Endometrial microvascular endothelial cells (primary cell): ENCODE measurements around the gene TMEM236. TPM values are rescaled to one million over a fixed set of nuclear protein-coding genes. Genes with fewer than 3 reads are reported as not detected.

Source experiments
- in situ Hi-C: cut with HindIII; loops from 2 replicates; pipeline ENCODE4 v1.10.0; 2017; ENCODE audit warnings: low sequenced_read_pairs, low pct_unique_long_range_greater_than_20kb; ENCODE audit errors: inconsistent ontology term
- total RNA-seq: library from RNA; depleted of rRNA; stranded (reverse); fragments of >200 nt; gene quantifications from one replicate; pipeline ENCODE4 v1.2.3, GENCODE V29; 2015; ENCODE audit errors: inconsistent ontology term

The TMEM236 gene
- total RNA-seq, 1 donor from 2014 or later: not detected

DNA sequence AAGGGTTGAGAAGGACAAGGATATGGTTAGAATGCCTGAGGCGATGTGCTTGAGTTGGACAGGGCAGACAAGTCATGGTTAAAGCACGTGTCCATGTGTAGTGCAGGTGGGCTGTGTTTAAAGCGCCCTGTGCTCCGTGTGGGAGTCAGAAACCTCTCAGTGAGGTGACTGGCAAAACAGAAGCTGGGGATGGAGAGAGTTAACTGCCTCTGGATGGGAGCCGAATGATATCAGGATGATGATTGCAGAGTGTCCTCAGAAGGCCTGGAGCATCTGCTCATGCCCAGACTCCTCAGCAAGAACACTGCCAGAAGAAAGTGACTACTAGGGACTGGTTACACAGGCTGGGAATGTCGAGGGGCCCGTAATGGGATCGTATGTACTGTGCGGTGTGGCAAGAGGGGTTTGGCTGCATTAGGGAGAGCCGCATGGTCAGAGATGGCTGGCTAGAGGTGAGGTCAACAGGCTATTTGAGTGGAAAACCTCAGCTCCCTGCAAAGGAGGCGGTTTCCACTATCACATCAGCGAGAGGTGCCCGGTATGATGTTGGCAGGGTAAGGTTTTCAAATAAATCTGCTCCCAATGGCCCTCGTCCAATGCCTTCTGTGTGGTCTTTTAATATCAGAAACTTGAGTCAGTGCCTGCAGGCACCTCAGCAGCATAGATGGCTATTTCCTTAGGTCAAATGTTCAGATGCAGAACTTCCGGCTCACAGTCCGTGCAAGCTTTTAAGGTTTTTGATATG lies 31.1 kb downstream of the TMEM236 start:
- in situ Hi-C loops: no loop called here

DNA sequence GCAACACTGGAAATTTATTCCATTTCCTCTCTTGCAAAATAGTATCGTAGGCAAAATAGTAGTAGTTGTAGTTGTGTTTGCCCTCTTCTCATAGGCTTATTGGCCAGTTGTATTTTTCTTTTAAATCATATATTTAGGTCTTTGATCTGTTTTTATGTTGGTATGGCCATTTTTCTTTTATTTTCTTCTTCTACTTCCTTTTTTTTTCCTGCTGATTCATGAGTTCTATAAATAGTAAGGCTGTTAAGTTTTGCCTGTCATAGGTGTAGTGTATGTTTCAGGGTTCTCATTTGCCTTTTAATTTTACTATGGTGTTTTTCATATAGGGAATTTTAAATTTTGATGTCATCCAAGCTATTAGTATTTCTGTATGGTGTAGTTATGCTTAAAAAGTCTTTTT lies 31.8 kb downstream of the TMEM236 start:
- in situ Hi-C loops: no loop called here

DNA sequence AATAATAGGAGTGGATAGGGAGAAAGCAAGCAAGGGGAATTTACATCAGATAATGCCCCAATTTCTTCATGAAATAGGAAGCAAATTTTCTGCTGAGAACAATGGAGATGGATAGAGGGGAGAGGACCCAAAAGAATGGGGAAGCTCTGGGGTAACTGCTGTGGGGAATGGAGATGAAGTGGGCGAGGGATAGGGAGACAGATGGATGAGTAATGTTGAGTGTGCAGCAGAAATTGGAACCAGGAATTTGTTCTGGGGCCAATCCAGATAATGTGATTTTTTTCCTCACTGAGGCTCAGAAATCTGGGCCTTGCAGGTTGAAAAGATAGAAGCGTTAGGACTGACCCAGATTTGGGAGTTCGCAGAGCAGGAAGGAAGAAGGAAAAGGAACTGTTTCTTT lies 32.7 kb downstream of the TMEM236 start:
- in situ Hi-C loops: no loop called here

DNA sequence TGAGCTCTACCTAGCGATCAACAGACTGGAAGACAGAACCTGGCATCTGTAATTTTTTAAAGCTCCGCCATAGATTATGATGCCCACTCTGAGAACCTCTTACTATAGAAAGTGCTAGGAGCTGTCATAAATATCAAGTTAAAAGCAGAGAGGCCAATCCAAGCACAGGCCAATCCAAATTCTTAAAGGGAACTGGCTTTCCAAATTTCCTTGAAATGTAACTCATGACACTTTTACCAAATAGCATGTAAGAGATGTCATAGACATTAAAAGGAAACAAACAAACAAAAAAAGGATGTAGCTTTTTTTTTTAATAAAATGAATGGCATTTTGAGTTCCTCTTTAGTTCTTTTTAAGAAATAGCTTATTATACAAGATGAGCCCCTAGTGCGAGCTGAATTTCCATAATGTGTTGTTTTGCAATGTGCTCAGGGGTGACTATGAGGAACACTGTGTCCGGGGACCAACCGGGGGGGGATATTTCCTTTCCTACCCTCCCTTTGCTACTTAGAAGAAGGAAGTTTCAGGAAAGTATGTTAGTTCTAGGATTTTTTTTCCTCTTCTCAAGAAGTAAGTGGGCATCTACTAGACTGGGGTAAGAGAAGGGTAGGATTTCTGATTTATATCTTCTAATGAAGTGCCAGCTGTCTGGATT lies 33.4 kb downstream of the TMEM236 start:
- in situ Hi-C loops: no loop called here

DNA sequence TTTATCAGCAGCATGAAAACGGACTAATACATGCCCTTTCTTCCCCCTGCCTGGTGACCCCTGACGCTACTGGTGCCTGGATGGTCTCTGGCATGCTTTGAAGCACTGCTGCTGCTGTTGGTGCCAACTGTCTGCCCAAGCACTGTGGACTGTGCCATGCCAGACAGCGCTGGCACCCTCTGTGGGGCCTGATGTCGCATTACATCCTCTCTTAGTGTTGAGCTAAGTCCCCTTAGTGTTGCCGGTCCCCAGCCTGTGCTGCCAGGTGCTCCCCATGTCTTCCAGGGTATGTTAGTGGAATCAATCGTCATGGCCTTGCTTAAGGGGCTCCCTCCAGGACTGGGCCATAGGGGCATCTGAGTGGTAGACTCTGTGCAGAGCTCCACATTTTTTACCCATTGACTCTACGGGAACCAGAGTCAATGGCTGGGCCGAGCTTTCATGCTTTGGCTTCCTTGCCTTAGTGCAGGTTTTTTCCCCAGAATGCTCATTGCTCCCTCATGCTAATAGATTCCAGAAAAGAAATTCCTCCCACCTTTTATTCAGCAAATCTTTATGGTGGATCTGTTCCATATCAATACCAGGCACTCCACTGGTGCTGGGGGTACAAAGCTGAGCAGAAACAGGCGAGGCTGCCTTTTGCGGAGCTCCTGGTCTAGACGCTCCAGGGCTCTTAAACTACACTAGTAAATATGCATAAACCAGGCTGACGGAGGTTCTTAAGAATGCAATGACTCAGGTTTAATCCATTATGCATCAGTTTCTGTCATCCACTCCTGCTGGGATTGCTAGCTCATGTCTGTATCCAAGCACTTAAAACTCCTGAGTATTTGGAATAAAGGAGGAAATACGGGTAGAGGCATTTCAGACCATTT lies 35.3 kb downstream of the TMEM236 start:
- in situ Hi-C loops: no loop called here

DNA sequence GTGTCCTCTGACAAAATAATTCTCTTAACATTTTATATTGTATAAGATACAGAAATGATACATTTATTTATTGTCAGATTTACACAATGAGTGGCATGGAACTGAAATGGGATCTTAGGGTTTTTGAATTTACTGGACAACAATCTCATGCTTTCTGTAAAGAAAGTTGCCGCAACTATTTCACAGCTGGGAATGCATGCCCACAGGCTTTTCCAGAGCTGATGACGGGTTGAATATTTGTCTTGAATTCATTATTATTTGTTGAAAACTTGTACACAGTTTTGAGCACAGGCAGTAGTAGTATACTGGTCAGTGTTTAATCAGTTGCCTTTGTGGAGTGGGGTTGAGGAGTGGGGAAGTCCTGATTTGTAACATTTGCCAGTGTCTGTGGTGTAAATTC lies 36.6 kb downstream of the TMEM236 start:
- in situ Hi-C loops: no loop called here

DNA sequence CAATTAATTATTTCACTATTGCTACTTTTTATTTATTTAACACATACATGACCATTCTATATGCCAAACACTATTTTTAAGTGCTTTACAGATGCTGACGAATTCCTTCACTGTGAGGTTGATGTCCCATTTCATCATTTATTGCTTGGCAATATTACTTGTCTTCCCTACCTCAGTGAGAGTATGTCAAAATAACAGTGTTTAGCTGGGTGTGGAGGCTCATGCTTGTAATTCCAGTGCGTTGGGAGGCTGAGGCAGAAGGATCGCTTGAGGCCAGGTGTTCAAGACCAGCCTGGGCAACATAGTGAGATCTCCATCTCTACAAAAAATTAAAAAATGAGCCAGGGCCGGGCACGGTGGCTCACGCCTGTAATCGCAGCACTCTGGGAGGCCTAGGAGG lies 37.4 kb downstream of the TMEM236 start:
- in situ Hi-C loops: no loop called here

DNA sequence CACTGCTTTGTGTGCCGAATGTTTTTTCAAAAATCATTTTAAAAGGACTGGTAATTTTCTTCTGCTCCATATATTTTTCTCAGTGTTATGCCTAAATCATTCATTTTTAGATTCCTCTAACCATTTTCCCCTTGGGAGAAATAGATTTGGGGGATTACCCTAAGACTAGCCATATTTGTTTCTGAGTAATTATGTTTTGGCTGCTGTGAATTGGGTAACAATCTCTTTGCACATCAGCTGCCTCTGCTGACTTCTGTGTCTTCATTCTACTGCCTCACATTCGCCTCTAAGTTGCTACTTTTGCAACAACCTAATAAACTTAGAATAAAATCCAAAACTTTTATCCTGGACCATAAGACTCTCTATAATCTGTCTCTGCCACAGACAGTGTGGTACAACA lies 38.6 kb downstream of the TMEM236 start:
- in situ Hi-C loops: no loop called here

DNA sequence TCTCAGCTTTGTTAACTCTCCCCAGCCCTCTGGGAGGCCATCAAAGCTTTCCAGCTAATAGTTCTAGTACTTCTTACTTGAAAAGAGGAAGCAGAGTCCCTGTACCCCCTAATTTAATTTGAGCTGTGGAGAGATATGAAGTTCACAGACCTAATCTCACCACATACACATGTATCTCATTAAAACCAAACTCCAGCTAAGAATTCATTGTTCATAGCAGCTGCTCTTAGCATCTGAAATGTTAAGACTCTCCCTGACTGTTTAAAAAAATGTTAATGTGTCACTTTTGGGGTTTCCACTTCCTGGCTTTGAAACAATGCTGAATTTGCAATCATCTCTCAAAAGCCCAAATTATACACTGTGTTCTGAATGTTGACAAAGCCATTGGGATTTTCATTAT lies 41.0 kb downstream of the TMEM236 start:
- in situ Hi-C loops: no loop called here

DNA sequence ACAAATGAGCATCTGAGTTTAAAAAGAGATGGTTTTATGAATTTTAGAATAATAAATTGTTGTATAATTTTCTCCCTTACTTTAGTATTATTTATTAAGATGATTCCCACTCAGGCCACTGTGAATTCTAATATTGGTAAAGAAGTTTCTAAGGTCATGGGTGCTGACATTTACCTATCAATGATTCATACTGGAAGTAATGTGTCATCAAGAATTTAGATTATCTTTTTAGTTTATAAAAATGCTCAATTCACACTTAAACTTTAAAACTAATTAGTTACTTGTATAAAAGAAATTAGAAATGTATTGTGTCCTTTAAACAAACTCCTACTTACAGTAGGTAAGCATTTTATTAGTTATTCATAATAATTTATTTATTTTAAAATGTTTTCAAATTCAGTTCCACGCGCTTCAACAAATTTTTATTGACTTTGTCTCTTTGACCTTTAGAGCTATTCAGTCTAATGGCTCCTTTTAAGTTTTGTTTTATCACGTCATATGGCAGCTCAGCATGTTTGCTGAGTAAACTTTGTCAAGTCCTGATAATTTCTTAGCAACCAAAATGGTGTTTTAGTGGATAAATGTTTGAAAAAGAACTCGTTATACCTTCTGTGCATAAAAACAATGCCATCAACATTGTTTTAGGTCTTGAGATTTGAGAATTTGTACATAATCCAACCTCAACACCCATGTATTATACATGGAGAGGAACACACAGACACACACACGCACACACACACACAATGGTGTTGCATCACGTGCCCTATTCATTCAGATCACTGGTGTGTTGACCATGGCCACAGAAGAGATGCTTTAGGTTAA lies 42.0 kb downstream of the TMEM236 start:
- in situ Hi-C loops: no loop called here

DNA sequence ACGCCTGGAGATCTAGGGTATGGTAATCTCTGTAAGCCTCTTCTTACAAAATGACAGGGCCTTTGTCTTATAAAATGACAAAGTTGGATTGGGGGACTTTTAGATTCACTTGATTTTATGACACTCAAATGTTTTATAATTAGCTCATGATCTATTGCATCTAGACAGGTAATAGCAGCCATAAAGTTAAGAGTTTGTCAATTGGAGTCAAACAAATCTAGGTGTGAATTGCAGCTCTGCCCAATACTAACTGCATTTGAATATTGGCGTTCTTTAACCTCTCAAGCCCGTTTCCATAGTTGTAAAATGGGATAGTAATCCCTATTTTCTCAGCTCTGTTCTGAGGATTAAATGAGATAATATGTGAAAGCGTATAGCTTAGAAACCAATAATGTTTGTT lies 43.1 kb downstream of the TMEM236 start:
- in situ Hi-C loops: no loop called here

DNA sequence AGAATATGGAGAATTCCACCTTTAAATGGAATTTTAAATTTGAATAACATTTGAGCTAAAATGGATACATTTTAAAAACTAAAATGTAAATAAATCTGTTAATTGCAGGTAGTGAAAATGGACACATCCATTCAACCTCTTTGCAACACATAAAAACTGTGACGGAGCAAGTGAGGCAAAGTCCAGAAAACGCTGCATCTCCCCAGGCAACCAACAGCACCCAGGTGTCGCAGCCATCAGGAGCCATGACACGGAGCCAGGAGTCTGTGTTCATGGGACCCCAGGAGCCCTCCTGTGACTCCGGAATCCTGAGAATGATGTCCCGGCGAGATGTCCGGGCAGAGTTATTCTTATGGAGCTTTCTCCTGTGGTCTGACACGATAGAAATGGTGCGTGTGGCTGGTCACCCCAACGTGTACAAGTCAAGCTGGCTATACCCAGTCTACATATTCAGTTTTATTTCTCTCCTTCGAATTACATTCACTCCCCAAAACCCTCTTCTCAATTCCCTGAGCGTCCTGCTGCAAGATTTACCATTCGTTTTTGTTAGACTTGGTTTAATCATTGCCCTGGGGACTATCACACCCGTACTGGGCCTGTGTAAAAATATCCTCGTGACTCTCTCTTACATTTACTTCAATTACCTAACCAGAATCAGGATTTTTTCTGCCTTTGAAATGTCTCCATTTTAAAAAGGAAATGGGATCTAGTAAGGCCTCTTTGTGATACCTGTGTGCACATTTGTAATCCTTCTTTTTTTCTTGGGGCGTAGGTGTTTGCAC lies 44.0 kb downstream of the TMEM236 start:
- in situ Hi-C loops: no loop called here

DNA sequence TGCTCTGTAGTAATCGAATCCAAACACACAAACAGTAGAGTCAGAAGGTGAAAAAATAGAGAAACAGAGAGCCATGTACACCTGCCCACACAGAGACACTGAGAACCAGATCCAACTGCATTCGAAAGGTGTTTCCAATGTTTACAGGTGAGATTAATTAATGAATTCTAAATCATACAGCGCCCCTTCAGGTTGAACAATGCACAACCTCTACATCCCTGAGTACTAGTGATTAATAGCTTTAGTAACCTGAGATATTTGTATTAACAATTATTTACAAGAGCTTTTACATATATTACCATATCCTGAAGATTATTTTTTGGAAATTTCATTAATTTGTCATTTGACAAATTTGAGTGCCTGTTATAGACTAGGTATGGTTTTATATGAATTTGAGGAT lies 49.5 kb downstream of the TMEM236 start:
- in situ Hi-C loops: no loop called here

DNA sequence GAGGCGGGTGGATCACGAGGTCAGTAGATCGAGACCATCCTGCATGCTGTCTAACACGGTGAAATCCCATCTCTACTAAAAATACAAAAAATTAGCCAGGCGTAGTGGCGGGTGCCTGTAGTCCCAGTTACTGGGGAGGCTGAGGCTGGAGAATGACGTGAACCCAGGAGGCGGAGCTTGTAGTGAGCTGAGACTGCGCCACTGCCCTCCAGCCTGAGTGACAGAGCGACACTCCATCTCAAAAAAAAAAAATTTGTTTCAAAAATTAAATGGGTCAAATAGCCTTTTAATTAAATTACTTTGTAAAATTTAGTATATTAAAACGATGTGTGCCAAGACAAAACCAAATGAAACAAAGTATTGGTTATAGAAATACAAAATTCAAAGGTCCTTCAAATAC lies 50.3 kb downstream of the TMEM236 start:
- in situ Hi-C loops: no loop called here

DNA sequence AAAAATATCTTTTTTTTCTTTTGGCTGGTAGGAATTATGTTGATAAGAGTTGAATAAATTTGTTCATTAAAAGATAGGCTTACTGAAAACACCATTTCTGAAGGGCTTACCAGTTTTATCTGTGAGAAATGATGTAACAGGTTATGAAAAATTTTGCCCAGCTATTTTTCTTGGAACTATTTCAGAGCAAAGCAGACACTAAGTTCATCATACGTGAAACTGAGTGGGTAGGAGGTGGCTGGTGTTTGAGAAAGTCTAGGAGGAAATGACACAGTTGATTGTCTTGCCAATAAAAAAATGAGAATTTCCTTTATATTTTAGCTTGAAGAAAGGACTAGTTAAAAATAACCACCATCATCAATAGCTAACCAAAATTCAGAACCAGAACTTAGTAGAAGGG lies 51.0 kb downstream of the TMEM236 start:
- in situ Hi-C loops: no loop called here

DNA sequence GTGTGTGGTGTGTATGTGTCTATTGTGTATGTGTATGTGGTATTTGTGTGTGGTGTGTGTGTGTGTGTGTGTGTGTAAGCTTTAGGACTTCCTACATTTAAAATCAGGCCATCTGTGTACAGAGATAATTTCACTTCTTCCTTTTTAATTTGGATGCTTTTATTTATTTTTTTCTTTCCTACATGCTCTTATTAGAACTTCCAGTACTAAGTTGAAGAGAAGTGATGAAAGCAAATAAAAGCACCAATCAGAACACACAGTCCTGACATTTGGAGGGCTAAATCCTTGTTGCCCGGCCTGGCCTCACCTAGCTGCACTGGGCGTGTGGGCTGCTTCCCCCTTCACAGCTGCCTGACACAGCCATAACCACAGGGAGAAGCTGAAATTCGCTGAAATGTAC lies 53.3 kb downstream of the TMEM236 start:
- in situ Hi-C loops: no loop called here

DNA sequence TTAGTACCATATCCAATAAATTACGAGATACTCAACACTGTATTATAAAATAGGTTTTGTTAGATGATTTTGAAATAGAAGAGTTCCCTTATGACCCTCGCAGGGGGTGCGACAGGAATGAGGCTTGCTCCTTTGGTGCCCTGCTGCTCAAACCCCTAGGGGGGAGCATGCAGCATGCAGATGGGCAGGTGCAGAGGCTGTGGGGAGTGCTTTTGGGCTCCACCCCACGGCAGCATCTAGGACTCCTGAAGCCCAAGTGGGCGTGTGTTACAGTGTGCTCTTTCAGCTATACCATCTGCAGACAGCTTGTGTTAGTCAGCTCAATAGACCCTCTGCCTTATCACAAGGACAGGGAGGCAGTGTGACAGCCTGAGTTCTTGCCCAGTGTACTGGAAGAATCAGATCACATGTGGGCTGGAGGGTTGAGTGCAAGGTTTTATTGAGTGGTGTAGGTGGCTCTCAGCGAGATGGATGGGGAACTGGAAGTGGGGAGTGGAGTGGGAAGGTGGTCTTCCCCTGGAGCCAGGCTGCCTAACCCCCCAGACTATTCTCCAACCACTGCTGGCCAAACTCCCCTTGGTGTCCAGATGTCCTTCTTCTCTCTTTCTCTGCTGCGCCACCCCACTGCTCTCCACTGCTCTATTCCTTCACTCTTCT lies 54.0 kb downstream of the TMEM236 start:
- in situ Hi-C loops: no loop called here
